Subcutaneous abdominal adipose tissue (tissue), 5 donors: ENCODE measurements around the gene GRK7.

Experiments
- H3K27ac ChIP-seq: one replicate; pipeline ENCODE4 v1.7.0; 2013; ENCODE audit warnings: low read depth, mild to moderate bottlenecking, inconsistent platforms, low read length, moderate library complexity
- H3K27me3 ChIP-seq, 5 donors: one replicate each; pipeline ENCODE4 v1.7.0; 2013; ENCODE audit warnings: low read length in 5 of 5, inconsistent platforms in 1 of 5; ENCODE audit not compliant: control insufficient read depth in 5 of 5, insufficient read depth in 4 of 5
- H3K36me3 ChIP-seq, 5 donors: one replicate each; pipeline ENCODE4 v1.7.0; 2013; ENCODE audit warnings: low read length in 5 of 5; ENCODE audit not compliant: control insufficient read depth in 5 of 5, insufficient read depth in 5 of 5
- H3K4me1 ChIP-seq, 5 donors: one replicate each; pipeline ENCODE4 v1.7.0; 2013; ENCODE audit warnings: low read length in 5 of 5, mild to moderate bottlenecking in 3 of 5, moderate library complexity in 1 of 5; ENCODE audit not compliant: control insufficient read depth in 5 of 5, insufficient read depth in 5 of 5
- H3K4me3 ChIP-seq, 5 donors: one replicate each; pipeline ENCODE4 v1.7.0; 2013; ENCODE audit warnings: low read length in 5 of 5, low read depth in 1 of 5
- H3K9ac ChIP-seq, 5 donors: one replicate each; pipeline ENCODE4 v1.7.0; 2013; ENCODE audit warnings: low read length in 5 of 5, mild to moderate bottlenecking in 4 of 5, moderate library complexity in 3 of 5
- H3K9me3 ChIP-seq, 5 donors: one replicate each; pipeline ENCODE4 v1.7.0; 2013; ENCODE audit warnings: low read length in 5 of 5; ENCODE audit not compliant: control insufficient read depth in 5 of 5
- donor health status: healthy.
- donor health status: healthy.
- donor health status: healthy.
- donor health status: healthy.
- donor health status: healthy.

GRK7 gene, protein sequence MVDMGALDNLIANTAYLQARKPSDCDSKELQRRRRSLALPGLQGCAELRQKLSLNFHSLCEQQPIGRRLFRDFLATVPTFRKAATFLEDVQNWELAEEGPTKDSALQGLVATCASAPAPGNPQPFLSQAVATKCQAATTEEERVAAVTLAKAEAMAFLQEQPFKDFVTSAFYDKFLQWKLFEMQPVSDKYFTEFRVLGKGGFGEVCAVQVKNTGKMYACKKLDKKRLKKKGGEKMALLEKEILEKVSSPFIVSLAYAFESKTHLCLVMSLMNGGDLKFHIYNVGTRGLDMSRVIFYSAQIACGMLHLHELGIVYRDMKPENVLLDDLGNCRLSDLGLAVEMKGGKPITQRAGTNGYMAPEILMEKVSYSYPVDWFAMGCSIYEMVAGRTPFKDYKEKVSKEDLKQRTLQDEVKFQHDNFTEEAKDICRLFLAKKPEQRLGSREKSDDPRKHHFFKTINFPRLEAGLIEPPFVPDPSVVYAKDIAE (N-terminal part only)

DNA sequence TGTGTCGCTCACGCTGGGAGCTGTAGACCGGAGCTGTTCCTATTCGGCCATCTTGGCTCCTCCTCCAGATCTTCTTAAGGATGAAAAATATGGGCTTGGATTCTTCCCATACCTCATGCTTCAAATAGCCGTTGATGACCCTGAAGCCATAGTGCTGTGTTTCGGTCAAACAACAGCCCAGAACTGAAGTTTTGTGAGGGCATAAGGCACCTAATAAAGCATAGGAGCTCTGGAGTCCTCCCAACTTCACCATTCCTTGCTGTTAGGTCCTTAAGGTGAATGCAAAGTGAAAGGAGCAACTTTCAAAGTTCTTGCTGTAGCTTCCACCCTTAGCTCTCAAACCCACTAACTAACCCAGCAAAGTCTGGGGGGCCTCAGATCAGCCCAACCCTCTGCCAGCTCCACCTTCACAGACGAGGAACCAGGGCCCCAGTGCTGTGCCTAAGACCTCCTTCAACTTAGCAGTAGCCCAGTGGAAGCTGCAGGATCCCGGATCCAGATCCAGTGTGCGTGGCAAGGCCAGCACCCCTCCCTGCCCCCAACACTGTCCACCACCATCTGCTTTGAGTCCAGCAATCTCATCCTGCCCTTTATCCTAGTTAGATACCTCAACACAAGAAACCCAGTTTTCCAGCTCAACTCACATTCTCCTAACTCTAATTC lies at the start of gene GRK7:
Gene GRK7, plus strand, starts transcription at position 321 of the 663 bp plus-strand sequence. CDS start 14,877 bp downstream, outside the sequence.
- Histone ChIP-seq H3K27ac (no peak within 1 kb of the TSS), H3K36me3 (no peaks in the 10 kb centered on the region), H3K4me1 (no peaks in the 10 kb centered on the region), H3K9ac (no peak within 1 kb of the TSS), H3K4me3 (no peak within 1 kb of the TSS), H3K27me3 (no peaks in the 10 kb centered on the region), H3K9me3 (no peaks in the 10 kb centered on the region)

DNA sequence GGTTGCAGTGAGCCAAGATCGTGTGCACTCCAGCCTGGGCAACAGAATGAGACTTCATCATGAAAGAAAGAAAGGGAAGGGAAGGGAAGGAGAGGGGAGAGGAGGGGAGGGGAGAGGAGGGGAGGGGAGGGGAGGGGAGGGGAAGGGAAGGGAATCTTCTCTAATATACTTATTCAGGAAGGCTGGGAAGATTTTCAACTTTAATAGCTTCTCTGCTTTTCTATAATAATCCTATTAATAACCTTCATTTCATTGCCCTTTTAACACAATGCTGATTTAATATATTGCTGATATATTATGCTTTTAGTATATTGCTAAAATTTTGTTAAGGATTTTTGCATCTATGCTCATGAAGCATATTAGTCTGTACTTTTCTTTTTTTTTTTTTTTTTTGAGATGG lies 48.5 kb upstream of the GRK7 start:
- H3K4me1 ChIP-seq, result peaks cover 0 to 4% (median 0%) of the 10 kb centered on the region in 5 donors
- H3K4me3 ChIP-seq, result no peak overlapping the region
- H3K9ac ChIP-seq, result no peak overlapping the region

DNA sequence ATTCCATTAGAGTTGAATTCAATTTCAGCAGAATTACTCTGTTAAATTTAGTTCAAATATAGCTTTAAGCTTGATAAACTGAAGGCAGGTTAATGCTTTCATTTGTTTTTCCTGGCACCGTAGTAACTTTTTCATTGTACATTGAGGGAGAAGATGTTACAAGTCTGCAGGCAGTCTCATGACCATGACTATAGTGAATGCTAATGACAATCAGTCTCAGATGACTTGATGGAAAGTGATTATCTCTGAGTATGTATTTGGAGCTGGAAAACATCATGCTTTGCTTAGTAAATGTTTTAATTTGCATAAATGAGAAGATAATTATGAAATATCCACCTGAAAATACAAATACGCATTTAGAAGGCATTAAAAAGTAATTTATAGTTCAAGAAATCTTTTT lies 41.1 kb upstream of the GRK7 start:
- H3K36me3 ChIP-seq, result no peaks in the 10 kb centered on the region
- no peaks in the 10 kb centered on the region for H3K27me3 ChIP-seq
- no peak overlapping the region for H3K9ac ChIP-seq
- H3K4me1 ChIP-seq, result no peaks in the 10 kb centered on the region
- no peaks in the 10 kb centered on the region for H3K9me3 ChIP-seq
- no peak overlapping the region for H3K4me3 ChIP-seq
- no peak overlapping the region for H3K27ac ChIP-seq

More for the DNA sequence above, 48.5 kb upstream of the GRK7 start:
- Histone ChIP-seq H3K36me3 (no peaks in the 10 kb centered on the region), H3K27me3 (no peaks in the 10 kb centered on the region), H3K27ac (no peak overlapping the region), H3K9me3 (peaks cover 0 to 6% (median 0%) of the 10 kb centered on the region in 5 donors)

DNA sequence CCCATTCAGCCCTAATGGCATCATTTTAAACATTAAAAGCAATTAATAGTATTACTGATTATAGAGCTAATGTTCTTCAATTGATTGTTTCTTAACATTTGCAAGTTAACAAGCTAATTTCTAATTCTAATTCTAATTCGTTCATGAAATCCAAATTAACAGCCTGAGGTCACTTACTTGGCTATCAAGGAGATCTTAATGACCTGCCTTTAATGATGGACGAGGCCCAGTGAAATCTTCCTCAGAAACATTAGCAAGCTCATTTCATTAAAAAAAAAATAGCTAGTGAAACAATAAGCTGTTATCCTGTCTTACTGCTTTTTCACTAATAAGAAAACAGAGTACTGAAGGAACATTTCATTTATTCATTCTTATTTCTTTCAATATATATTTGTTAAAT lies 40.6 kb upstream of the GRK7 start:
- H3K27me3 ChIP-seq, result no peaks in the 10 kb centered on the region
- no peak overlapping the region for H3K27ac ChIP-seq
- no peaks in the 10 kb centered on the region for H3K36me3 ChIP-seq
- H3K9ac ChIP-seq, result no peak overlapping the region
- no peaks in the 10 kb centered on the region for H3K4me1 ChIP-seq
- no peaks in the 10 kb centered on the region for H3K9me3 ChIP-seq
- no peak overlapping the region for H3K4me3 ChIP-seq

DNA sequence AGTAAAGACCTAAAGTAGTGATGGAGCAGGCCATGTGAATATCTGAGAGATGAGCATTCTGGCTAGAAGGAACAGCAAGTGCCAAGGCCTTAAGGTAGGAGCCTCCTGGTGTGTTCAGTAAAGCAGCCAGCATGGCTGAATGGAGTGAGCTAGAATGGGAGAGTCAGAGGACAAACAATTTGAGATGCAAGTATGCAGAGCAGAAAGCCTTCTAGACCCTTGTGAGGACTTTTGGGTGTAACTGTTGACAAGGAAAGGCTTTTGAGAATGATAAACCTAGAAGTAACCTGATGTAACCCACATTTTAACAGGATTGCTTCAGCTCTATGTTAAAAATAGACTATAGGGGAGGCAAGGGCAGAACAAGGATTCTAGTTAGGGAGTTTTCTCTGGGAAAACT lies 40.0 kb upstream of the GRK7 start:
- H3K4me3 ChIP-seq, result no peak overlapping the region
- H3K9ac ChIP-seq, result no peak overlapping the region
- no peaks in the 10 kb centered on the region for H3K4me1 ChIP-seq
- no peaks in the 10 kb centered on the region for H3K9me3 ChIP-seq
- no peak overlapping the region for H3K27ac ChIP-seq
- H3K36me3 ChIP-seq, result no peaks in the 10 kb centered on the region
- no peaks in the 10 kb centered on the region for H3K27me3 ChIP-seq

DNA sequence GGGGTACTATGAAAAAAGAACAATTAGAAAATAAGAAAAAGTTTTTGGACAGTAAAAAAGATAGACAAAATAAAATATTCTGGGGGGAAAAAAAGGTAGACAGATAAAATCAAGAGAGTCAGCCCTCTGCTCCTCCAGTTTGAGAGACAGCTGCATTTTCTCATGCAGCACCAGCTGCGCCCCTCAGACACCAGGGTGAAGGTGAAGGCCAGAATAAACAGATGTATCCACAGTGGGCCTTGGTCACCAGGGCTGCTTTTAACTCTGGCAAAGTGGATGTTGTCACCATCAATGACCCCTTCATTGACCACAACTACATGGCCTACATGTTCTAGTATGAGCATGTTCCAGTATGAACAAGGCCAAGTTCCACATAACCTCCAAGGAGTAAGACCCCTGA lies 39.0 kb upstream of the GRK7 start:
- H3K27me3 ChIP-seq, result no peaks in the 10 kb centered on the region
- H3K9ac ChIP-seq, result no peak overlapping the region
- H3K36me3 ChIP-seq, result no peaks in the 10 kb centered on the region
- no peaks in the 10 kb centered on the region for H3K4me1 ChIP-seq
- H3K9me3 ChIP-seq, result no peaks in the 10 kb centered on the region
- H3K4me3 ChIP-seq, result no peak overlapping the region
- H3K27ac ChIP-seq, result no peak overlapping the region

DNA sequence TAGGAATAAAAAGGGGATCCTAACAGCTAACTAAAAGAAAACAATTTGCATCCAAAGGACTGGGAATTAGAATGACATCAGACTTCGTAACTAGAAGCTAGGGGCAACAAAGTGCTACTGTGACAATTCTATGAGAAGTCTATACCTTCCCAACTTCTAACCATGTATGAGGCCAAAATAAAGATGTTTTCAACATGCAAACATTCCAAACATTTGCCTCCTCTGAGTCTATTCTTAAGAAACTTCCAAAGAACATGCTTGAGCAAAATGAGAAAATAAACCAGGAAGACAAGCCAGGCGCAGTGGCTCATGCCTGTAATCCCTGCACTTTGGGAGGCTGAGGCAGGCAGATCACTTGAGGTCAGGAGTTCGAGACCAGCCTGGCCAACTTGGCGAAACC lies 38.2 kb upstream of the GRK7 start:
- no peaks in the 10 kb centered on the region for H3K4me1 ChIP-seq
- no peak overlapping the region for H3K9ac ChIP-seq
- no peaks in the 10 kb centered on the region for H3K27me3 ChIP-seq

DNA sequence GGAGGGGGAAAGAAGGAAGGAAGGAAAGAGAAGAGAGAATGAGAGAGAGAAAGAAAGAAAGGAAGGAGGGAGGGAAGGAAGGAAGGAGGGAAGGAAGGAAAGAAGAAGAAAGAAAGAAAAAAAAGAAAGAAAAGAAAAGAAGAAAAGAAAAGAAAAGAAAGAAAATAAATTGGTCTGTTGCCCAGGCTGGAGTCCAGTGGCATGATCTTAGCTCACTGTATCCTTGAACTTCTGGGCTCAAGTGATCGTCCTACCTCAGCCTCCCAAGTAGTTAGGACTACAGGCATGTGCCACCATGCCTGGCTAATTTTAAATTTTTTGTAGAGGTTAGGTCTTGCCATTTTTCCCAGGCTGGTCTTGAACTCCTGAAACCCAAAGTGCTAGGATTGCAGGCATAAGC lies 36.7 kb upstream of the GRK7 start:
- Histone ChIP-seq H3K9ac (no peak overlapping the region), H3K36me3 (no peaks in the 10 kb centered on the region), H3K9me3 (no peaks in the 10 kb centered on the region), H3K27ac (no peak overlapping the region), H3K4me1 (no peaks in the 10 kb centered on the region), H3K27me3 (no peaks in the 10 kb centered on the region), H3K4me3 (no peak overlapping the region)

More for the DNA sequence above, 38.2 kb upstream of the GRK7 start:
- no peak overlapping the region for H3K4me3 ChIP-seq
- no peak overlapping the region for H3K27ac ChIP-seq
- H3K9me3 ChIP-seq, result no peaks in the 10 kb centered on the region
- no peaks in the 10 kb centered on the region for H3K36me3 ChIP-seq

DNA sequence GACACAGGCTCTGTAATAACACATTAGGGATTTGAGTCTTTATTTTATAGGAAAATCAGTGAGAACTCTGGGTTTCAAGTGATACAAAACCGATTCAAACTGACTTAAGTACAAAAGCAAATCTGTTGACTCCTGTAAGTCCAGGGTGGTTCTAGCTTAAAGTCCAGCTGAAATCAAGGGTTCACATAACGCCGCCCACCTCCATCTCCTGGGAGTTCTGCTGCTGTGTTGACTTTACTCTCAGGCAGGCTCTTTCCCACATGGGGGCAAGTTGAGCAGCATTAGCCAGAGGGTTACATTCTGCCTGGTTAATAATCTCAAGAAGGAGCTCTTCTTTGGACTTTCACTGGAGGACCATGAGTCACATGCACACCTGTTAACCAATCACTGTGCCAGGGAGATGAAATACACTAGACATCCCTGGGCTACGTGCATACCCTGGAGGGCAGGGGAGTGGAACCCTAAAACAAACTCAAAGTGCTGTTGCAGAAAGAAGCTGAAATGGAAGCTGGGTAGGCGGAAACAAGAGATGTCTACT lies 34.8 kb upstream of the GRK7 start:
- no peaks in the 10 kb centered on the region for H3K9me3 ChIP-seq
- no peaks in the 10 kb centered on the region for H3K36me3 ChIP-seq
- no peaks in the 10 kb centered on the region for H3K27me3 ChIP-seq

DNA sequence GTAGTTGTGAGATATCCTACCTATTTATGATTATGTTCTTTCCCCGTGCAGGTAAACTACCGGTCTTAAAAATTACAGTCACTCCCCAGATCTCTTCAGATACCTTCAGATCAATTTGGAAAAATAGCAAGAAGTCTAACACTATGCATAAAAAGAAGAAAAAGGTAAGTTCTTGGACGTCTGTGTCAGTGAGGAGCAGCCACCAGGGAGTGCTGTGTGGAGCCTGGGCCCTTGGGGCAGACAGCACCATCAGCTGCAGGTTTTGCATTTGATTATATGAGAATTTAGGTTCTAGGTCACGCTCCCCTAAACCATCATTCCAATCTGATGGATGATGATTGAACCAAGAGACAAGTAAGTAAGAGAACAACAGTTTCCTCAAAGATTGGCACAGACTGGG lies 34.0 kb upstream of the GRK7 start:
- Histone ChIP-seq H3K27ac (no peak overlapping the region), H3K27me3 (no peaks in the 10 kb centered on the region), H3K9me3 (no peaks in the 10 kb centered on the region), H3K9ac (no peak overlapping the region), H3K4me1 (no peaks in the 10 kb centered on the region), H3K4me3 (no peak overlapping the region), H3K36me3 (no peaks in the 10 kb centered on the region)

More for the DNA sequence above, 34.8 kb upstream of the GRK7 start:
- Histone ChIP-seq H3K4me1 (no peaks in the 10 kb centered on the region), H3K27ac (no peak overlapping the region), H3K9ac (no peak overlapping the region), H3K4me3 (no peak overlapping the region)
